ENCODE data around the gene SHC1.

SHC1 gene

DNA sequence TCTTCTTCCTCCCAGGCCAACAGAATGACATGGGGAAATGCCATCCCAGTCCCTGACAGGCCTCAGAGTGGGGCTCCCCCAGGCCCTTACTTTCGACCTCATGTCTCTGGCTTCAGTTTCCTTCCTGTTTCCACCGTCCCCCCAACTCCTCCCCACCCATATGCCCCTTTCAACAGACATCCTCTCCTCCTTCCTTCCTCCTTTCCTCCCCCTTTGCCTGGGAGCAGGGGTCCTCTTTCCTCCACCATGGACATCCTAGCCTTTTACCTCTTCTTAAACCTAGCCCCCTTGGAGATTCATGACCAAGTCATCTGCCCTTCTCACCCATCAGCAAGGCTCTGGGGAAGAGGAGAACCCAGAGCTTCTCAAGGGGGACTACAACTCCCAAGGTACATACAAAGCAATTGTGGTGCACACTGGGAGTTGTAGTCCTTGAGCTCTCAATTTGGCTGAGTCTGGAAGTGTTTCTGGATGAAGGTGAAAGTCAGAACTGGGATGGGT lies 36.1 kb upstream of the SHC1 start:
- no peak overlapping the region for H3K4me3 ChIP-seq (ENCODE audit: insufficient read length, low read depth)
- H3K4me1 ChIP-seq (ENCODE audit: insufficient read depth, insufficient read length), result peaks cover 34% of the 10 kb centered on the region
- no peaks in the 10 kb centered on the region for H3K27me3 ChIP-seq (ENCODE audit: insufficient read depth, insufficient read length)
- no peak for DNase-seq (ENCODE audit: low read depth, low spot score)
- TF ChIP-seq YY1 (IDR thresholded peaks at IDR 0.05; ENCODE audit: insufficient read depth, insufficient read length) (no peak), ZNF274 (IDR thresholded peaks at IDR 0.05; ENCODE audit: low read depth, low read length) (no peak), SUZ12 (IDR thresholded peaks at IDR 0.05; ENCODE audit: extremely low read depth, insufficient read depth, insufficient read length) (no peak)
- no peaks in the 10 kb centered on the region for H3K36me3 ChIP-seq (ENCODE audit: insufficient read depth, insufficient read length, low read length)
- H3K9me3 ChIP-seq (ENCODE audit: insufficient read depth, low read length), result no peaks in the 10 kb centered on the region
- H3K9ac ChIP-seq (ENCODE audit: insufficient read length, low read depth), result no peak overlapping the region

- no peak for DNase-seq (ENCODE audit: low read depth, low spot score)
Observed at GRCh38 chr1:155005076-155006011, 34.8 kb upstream of the SHC1 start.

DNA sequence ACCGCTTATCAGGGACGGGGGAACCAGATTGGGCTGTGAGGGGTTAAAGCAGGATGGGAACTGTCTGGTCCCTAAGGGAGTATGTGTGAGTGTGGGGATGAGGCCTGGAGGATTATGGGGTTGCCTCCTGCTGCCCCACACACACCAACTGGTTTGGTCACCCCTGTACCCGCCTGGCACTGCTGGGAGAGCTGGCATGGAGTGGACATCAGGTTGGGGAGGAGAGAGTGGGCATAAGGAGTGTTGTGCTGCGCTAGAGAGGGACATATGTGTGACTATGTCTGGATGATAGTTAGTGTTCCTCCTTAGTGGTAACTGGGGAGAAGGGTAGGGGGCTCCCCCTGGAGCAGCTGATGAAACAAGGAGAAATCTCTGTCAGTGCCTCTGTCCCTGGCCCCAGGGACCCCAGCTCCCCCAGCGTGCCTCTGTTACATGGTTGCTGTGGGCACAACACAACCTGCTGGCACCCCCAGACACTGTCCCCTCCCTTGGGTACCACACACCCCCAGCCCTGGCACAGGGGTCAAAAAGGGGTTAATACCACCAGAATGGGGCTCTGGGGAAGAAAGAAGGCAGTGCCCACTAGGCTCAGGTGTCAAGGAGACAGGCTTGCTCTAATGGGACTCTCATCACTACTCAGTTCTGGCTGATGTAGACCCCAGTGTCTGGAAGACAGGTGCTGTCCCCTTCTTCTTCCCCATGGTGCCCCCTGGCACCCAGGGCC lies 34.0 kb upstream of the SHC1 start:
- no peak for DNase-seq (ENCODE audit: low read depth, low spot score)
- H3K27me3 ChIP-seq (ENCODE audit: insufficient read depth, insufficient read length), result no peaks in the 10 kb centered on the region
- TF ChIP-seq SUZ12 (IDR thresholded peaks at IDR 0.05; ENCODE audit: extremely low read depth, insufficient read depth, insufficient read length), result no peak
- no peak for TF ChIP-seq YY1 (IDR thresholded peaks at IDR 0.05; ENCODE audit: insufficient read depth, insufficient read length)
- TF ChIP-seq ZNF274 (IDR thresholded peaks at IDR 0.05; ENCODE audit: low read depth, low read length), result no peak
- peak overlapping the region; percentile 55 for H3K4me3 ChIP-seq (ENCODE audit: insufficient read length, low read depth)
- peak overlapping the region; percentile 71 for H3K9ac ChIP-seq (ENCODE audit: insufficient read length, low read depth)
- no peaks in the 10 kb centered on the region for H3K9me3 ChIP-seq (ENCODE audit: insufficient read depth, low read length)
- H3K36me3 ChIP-seq (ENCODE audit: insufficient read depth, insufficient read length, low read length), result no peaks in the 10 kb centered on the region
- peaks cover 18% of the 10 kb centered on the region for H3K4me1 ChIP-seq (ENCODE audit: insufficient read depth, insufficient read length)

More at GRCh38 chr1:155005076-155006011, 34.8 kb upstream of the SHC1 start:
- peaks cover 23% of the 10 kb centered on the region for H3K4me1 ChIP-seq (ENCODE audit: insufficient read depth, insufficient read length)
- peak overlapping the region; percentile 71 for H3K9ac ChIP-seq (ENCODE audit: insufficient read length, low read depth)
- no peaks in the 10 kb centered on the region for H3K27me3 ChIP-seq (ENCODE audit: insufficient read depth, insufficient read length)
- no peak for TF ChIP-seq YY1 (IDR thresholded peaks at IDR 0.05; ENCODE audit: insufficient read depth, insufficient read length)
- no peak for TF ChIP-seq SUZ12 (IDR thresholded peaks at IDR 0.05; ENCODE audit: extremely low read depth, insufficient read depth, insufficient read length)
- no peak for TF ChIP-seq ZNF274 (IDR thresholded peaks at IDR 0.05; ENCODE audit: low read depth, low read length)
- H3K9me3 ChIP-seq (ENCODE audit: insufficient read depth, low read length), result no peaks in the 10 kb centered on the region
- no peaks in the 10 kb centered on the region for H3K36me3 ChIP-seq (ENCODE audit: insufficient read depth, insufficient read length, low read length)
- H3K4me3 ChIP-seq (ENCODE audit: insufficient read length, low read depth), result no peak overlapping the region

GRCh38 chr1:155003766-155004351 lies 33.3 kb upstream of the SHC1 start:
- DNase-seq (ENCODE audit: low read depth, low spot score), result no peak
- H3K9me3 ChIP-seq (ENCODE audit: insufficient read depth, low read length), result no peaks in the 10 kb centered on the region
- TF ChIP-seq SUZ12 (IDR thresholded peaks at IDR 0.05; ENCODE audit: extremely low read depth, insufficient read depth, insufficient read length) (no peak), YY1 (IDR thresholded peaks at IDR 0.05; ENCODE audit: insufficient read depth, insufficient read length) (no peak), ZNF274 (IDR thresholded peaks at IDR 0.05; ENCODE audit: low read depth, low read length) (no peak)
- peak overlapping the region; percentile 55 for H3K4me3 ChIP-seq (ENCODE audit: insufficient read length, low read depth)
- peaks cover 15% of the 10 kb centered on the region for H3K4me1 ChIP-seq (ENCODE audit: insufficient read depth, insufficient read length)
- H3K36me3 ChIP-seq (ENCODE audit: insufficient read depth, insufficient read length, low read length), result no peaks in the 10 kb centered on the region
- peak overlapping the region; percentile 71 for H3K9ac ChIP-seq (ENCODE audit: insufficient read length, low read depth)
- H3K27me3 ChIP-seq (ENCODE audit: insufficient read depth, insufficient read length), result no peaks in the 10 kb centered on the region

- H3K9me3 ChIP-seq (ENCODE audit: insufficient read depth, low read length), result no peaks in the 10 kb centered on the region
- H3K4me3 ChIP-seq (ENCODE audit: insufficient read length, low read depth), result peak overlapping the region; percentile 55
- H3K4me1 ChIP-seq (ENCODE audit: insufficient read depth, insufficient read length), result peaks cover 14% of the 10 kb centered on the region
- no peaks in the 10 kb centered on the region for H3K27me3 ChIP-seq (ENCODE audit: insufficient read depth, insufficient read length)
- peak overlapping the region; percentile 71 for H3K9ac ChIP-seq (ENCODE audit: insufficient read length, low read depth)
- TF ChIP-seq YY1 (IDR thresholded peaks at IDR 0.05; ENCODE audit: insufficient read depth, insufficient read length), result no peak
- TF ChIP-seq ZNF274 (IDR thresholded peaks at IDR 0.05; ENCODE audit: low read depth, low read length), result no peak
- TF ChIP-seq SUZ12 (IDR thresholded peaks at IDR 0.05; ENCODE audit: extremely low read depth, insufficient read depth, insufficient read length), result no peak
- DNase-seq (ENCODE audit: low read depth, low spot score), result no peak
- no peaks in the 10 kb centered on the region for H3K36me3 ChIP-seq (ENCODE audit: insufficient read depth, insufficient read length, low read length)
Observed at GRCh38 chr1:155003227-155003765, 32.7 kb upstream of the SHC1 start.

GRCh38 chr1:155002464-155003226 lies 32.1 kb upstream of the SHC1 start, which contains the start of gene ZBTB7B:
ZBTB7B (plus strand) TSS chr1:155002802; CDS start chr1:155014661, 11,859 bp downstream.
- Histone ChIP-seq H3K9ac (ENCODE audit: insufficient read length, low read depth) (peak within 1 kb of the TSS; percentile 97), H3K4me1 (ENCODE audit: insufficient read depth, insufficient read length) (peaks cover 10% of the 10 kb centered on the region), H3K4me3 (ENCODE audit: insufficient read length, low read depth) (peak within 1 kb of the TSS; percentile 71), H3K9me3 (ENCODE audit: insufficient read depth, low read length) (no peaks in the 10 kb centered on the region), H3K27me3 (ENCODE audit: insufficient read depth, insufficient read length) (no peaks in the 10 kb centered on the region), H3K36me3 (ENCODE audit: insufficient read depth, insufficient read length, low read length) (no peaks in the 10 kb centered on the region)
- no peak for DNase-seq (ENCODE audit: low read depth, low spot score)
- TF ChIP-seq SUZ12 (IDR thresholded peaks at IDR 0.05; ENCODE audit: extremely low read depth, insufficient read depth, insufficient read length) (no peak), YY1 (IDR thresholded peaks at IDR 0.05; ENCODE audit: insufficient read depth, insufficient read length) (no peak), ZNF274 (IDR thresholded peaks at IDR 0.05; ENCODE audit: low read depth, low read length) (no peak)
